Measurements from ENCODE around the gene KRT6C.

DNA sequence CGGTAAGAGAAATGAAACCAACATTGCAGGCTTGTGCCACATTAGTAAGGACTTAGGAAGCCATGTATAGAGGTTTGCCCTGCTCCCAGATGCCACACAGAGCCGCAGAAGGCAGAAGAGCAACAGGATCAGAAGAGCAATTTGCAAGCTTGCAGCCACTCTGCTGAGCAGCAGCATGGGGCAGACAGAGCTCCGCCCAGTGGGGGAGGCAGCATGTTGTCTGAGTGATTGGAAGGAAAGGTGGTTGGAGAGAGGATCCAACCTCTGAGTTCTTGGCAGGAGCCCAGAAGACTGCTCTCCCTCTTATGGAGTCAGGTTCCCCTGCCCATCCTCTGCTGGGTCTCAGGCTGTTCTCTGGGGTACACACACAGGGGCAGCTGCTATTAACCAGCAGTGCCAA is 21.8 kb upstream of the KRT6C start:
- no peak for TF ChIP-seq POLR2A (IDR thresholded peaks at IDR 0.05)
- no peak for TF ChIP-seq CTCF (IDR thresholded peaks at IDR 0.05 in 4 of 5, conservative IDR thresholded peaks at IDR 0.05 in 1 of 5)

All from gastrocnemius medialis (tissue), 4 donors.